HG02852 (cell line): Measurements from ENCODE around the gene FEM1B.

Source experiments
- ATAC-seq: cut with Tn5 transposase; IDR thresholded peaks from one replicate; pipeline ENCODE4 v1.9.1; 2021; ENCODE audit warnings: mild to moderate bottlenecking, moderate library complexity; ENCODE audit not compliant: unreplicated experiment

Gene FEM1B

DNA sequence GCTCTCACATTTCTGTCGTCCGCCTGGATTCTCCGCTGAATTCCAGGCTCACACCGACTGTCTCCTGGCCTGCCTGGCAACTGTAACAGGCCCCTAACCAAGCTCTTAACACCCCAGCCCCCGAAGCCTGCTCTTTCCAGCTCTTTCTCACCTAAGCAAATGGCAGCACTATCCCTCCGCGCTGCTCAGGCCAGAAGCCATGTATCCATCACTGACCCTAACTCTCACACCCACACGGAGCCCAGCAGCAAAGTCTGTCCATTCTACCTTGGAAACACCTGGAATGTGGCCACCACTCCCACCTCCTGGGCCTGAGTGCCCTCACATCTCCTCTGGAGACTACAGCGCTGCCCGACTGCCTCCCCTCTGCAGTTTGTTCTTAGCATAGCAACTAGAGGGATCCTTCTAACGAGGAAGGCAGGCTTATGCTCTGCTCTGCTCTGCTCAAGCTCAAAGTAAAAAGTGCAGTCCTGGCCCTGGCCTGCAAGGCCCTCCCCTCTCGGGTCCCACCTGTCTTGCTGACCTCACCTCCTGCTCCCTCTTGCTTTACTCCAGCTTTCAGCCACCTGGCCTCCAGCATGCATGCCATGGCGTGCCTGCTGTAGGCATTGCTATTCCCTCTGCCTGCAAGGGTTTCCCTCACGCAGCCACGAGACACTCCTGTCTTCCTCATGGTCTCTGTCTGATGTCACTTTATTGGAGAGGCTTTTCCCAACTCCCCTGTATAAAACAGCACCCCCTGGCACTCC lies 27.2 kb downstream of the FEM1B start:
- no peak for ATAC-seq

DNA sequence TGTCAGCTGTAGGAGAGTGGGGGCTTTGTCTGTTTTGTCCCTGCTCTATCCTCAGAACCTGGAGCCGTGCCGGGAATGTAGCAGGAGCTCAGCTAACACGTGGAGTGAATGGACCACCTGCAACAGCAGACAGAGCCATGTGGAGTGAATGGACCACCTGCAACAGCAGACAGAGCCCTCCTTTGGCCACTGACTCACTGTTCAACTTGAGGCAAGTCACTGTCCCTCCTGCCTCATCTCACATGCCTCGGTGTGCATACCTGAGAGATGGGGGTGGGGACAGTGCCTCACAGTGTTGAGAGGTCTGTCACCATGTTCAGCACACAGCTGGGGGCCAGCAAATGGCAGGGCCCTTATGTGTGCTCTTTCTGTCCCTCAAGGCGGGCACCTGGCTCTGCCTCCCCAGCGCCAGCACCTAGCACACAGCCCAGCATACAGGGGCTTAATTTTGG lies 27.9 kb downstream of the FEM1B start:
- ATAC-seq: no peak

DNA sequence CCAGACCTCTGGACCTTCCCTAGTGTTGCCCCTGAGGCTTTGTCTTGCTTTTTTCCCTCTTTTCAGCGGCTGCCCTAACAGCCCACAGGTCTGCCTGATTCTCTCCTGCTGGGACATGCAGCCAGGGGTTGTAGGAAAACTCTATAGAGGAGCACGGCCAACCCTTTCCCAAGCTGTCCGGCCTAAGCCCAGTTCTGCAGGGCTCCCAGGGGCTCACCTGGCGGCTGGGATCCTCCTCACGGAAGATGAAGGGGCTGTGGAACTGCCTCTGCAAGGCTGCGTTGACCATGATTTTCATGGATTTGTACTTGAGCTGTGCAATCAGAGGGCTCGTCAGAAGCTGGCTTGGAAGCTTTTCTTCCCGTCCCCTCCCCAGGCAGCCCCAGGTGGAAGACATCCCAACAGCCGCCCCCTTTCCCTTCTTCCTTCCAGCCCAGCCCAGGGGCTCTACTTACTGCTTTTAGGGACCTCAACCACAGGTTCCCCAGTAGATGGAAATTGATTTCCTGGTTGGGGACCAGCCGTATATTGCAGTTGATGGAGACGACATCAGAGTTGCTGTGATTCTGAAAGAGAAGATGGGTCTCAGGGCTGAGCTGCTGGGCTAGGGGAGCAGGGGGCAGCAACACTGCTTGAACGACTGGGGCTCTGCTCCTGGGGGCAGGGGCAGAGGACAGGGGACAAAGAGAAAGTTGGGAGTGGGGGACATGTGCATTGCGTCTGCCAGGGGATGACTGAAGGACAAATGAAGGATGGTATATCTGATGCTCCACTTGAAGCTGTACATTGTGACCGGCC lies 29.8 kb downstream of the FEM1B start:
- ATAC-seq: no peak

DNA sequence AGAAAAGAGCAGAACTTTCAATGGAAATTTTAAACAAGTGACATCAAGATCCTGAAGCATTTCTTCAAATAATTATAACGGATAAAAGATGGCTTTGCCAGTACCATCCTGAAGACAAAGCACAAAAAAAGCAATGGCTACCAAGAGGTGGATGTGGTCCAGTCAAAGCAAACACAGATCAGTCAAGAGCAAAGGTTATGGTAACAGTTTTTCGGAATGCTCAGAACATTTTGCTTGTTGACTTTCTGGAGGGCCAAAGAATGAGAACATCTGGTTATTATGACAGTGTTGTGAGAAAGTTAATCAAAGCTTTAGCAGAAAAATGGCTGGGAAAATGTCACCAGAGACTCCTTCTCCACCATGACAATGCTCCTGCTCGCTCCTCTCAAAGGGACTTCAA lies 31.5 kb downstream of the FEM1B start:
- ATAC-seq: no peak

DNA sequence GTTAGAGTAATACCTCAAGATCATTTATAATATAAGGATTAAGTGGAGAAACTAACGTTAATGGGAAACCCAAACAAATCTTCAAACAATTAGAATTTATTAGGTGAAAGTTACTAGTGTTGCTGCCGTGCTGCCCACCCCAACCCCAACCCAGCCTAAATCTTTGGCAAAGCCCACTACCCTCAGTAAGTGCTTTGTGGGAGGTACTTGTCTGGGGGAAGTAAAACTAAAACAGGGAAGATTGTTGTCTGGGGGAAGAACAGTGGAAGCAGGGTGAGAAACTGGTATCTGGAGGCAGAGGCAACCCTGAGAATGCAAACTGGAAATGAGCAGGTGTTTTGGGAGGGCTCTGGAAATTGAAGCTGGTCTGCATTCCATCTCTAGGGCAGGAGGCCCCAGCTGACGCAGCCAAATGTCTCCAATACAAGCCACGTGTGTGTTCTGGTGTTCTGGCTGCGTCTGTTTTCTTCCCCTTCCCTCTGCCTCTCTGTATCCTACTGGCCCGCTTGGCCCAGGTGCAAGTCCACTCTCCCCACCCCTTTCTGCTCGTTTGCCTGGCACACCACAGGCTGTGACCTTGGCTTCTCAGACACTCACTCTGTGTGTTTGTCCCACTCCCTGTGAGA lies 32.7 kb downstream of the FEM1B start:
- no peak for ATAC-seq

DNA sequence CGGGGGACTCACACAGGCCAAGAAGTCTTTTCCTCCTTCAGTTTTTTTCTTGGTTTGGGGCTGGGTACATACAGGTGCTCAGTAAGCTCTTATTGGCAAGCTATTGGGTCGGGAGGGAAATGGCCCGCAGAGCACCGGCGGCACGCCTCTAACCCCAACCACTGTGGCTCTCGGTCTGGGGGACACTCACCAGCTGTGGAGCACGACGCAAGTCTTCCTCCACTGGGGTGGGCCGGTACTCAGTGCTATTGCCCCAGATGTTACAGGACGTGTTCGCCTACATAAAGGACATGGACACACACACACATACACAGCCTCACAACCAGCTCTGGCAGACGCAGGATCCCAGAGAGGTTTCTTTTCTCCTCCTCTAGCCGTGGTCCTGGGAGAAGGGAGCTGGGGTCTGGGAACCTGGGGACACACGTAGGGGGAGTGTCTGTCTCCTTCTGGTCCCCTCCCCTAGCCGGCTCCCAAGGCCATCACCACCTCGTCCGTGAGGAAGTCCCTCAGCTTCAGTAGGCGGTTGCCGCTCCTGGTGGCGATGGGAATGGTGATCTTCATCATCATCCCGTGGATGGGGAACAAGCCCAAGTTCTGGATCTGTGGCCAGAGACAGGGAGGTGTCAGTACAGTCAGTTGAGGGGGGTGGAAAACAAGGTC lies 33.4 kb downstream of the FEM1B start:
- no peak for ATAC-seq

DNA sequence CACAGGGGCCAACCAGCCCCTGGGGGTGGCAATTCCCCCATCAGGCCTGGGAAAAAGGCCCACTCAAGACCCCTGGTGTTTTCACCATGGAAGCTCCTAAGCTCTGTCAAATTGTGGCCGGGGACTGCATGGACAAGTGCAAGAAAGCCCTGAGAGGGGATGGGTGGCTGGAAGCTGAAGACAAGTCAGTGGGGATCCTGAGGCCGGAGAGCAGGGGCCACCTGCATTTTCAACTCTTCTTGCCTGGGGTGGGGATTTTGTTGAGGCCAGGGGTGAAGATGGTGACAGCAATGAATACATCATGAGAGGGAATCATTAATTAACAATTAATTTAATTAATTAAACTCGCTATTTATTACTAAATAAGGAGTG lies 33.9 kb downstream of the FEM1B start:
- ATAC-seq: no peak

DNA sequence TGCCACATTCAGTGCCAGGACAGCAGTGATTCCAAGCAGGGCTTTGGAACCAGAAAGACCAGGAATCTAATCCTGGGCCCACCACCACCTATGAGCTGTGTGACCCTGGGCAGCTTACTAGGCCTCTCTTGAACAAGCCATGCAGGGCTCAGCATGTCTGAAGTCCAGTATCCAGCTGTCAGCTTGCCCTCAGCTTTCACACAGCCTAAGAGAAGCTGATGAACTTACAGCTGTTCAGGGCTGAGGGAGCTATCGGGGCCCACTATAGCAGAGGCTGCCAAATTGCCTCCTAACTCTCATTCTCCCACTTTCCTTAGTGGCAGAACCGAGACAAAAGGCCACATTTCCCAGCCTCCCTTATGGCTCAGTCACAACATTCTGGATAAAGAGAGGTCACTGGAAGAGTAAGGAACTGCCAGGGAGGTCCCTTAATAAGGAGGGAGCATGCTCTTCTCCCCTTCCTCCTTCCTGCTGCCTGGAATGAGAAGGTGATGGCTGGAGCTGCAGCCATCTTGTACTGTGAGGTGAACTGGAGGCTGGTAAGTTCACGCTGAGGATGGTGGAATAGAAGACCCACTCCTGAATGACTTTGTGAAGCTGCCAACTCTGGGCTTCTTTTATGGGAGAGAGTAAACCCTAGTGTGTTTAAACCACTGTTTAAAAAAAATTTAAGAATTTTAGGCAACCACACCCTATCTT lies 34.5 kb downstream of the FEM1B start:
- ATAC-seq: no peak

DNA sequence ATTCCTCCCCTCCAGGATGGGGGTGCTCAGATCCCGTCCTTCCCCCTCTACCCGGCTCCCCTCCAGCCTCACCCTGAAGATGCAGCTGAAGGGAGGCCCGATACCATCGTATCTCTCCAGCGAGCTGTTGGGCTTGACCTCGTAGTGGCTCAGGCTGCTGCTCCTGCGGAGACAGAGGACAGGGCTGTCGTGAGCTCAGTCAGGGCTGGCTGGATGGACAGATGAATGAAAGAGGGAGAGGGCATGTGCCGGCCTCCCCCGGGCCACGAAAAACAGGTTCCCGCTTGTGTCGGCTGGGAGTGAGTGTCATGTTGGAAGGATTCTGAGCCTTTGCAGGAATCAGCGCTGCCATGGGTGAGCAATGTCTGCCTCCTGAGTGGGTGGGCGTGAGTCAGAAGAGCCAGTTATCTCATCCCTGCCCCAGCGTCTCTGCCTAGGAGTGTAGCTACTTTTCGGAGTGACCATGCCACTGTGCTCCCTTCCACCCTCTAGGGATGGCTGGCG lies 35.2 kb downstream of the FEM1B start:
- no peak for ATAC-seq

DNA sequence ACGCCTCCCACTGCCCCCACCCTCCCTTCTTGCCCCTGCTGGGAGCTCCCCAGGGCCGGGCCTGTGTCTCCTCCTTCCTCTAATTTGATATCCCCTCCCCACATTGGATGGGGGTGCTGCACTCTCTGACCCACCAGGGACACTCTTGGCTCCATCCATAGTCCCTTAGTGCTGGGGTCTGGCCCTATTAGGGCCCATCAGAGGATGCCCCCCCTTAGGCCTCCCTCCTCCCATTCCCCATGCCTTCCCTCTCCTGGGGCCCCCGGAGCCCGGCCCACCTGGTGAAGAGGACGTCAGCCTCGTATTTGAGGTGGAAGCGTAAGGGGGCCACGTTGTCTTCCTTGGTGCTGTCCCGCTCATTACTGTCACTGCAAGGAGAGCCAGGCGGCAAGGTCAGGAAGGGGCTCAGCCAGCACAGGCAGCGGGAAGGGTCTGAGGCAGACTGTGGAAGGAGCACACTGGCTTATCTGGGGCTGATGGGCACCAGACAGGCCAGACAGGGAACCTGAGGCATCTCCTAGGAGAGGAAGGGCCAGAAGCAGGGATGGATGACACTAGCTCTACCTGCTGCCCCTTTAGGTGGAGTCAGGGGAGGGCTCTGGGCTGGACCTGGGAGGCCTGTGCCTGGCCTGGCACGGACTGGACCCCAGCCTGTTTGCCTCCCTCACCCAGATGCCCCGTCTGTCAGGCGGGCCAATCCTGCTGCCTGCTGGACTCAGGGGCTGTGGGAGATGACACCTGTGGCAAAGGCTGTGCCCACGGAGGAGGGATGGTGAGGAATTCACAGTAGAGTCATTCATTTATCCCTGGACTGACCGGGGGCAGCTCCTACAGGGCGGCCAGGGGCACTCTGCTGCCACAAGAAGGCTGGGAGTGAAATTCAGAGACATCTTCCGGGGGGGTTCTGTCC lies 36.2 kb downstream of the FEM1B start:
- no peak for ATAC-seq

DNA sequence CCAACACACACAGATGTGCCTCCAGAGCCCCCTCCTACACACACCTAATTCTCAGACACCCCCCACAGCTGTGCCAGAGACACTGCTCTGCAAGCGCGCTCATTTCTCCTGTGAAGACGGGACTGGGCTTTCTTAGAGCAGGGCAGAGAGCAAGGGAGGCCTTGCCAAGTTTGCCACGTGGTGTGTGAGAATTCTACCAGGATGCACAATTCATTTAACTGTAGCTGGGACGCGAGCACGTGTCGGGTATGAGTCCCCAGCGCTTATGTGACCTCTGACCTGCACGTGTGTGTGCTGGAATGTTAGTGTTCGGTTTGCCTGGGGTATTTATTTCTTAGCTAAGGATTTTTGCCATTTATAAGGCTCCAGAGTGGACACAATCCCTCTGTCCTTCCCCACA lies 37.0 kb downstream of the FEM1B start:
- no peak for ATAC-seq

DNA sequence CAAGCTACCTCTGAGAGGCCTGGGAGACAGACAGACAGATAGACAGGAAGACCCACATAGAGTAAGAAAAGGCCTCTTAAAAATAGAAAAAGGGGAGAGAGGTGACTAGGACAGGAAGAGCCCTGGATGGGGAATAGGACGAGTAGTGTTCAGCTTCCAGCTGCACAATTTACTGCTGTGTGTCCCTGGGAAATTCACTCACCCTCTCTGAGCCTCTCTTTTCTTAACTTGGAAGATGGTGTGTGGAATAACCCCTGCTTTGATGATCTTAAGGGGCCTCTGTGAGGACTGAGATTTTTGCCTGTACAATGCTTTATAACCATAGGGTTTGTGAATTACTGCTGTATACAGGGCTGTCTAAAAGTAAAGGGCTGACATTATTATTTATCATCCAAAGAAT lies 37.5 kb downstream of the FEM1B start:
- no peak for ATAC-seq

DNA sequence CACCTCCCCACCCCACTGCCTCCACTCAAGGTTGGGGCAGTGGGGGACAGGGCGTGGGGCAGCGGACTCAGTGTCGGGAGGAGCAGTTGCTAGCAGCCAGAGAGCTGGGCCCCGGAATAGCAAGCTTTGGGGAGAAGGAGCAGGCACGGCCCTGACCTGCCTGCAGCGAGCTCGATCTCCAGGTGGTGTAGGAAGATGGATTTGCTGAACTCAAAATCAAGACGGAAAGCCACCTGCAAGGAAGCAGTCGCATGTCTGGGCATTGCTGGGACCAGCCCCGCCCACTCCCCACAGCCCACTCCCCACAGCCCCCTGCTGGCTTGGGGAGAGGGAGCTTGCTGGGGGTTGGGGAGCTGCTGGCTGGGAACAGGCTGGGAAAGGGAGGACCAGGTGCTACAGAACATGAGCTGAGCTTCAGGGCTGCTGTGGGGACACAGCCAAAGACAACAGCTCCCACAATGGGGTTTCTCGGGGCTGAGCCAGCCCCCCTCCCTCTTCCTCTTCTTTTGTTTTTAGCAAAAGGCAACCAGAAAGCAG lies 38.0 kb downstream of the FEM1B start:
- ATAC-seq: no peak

DNA sequence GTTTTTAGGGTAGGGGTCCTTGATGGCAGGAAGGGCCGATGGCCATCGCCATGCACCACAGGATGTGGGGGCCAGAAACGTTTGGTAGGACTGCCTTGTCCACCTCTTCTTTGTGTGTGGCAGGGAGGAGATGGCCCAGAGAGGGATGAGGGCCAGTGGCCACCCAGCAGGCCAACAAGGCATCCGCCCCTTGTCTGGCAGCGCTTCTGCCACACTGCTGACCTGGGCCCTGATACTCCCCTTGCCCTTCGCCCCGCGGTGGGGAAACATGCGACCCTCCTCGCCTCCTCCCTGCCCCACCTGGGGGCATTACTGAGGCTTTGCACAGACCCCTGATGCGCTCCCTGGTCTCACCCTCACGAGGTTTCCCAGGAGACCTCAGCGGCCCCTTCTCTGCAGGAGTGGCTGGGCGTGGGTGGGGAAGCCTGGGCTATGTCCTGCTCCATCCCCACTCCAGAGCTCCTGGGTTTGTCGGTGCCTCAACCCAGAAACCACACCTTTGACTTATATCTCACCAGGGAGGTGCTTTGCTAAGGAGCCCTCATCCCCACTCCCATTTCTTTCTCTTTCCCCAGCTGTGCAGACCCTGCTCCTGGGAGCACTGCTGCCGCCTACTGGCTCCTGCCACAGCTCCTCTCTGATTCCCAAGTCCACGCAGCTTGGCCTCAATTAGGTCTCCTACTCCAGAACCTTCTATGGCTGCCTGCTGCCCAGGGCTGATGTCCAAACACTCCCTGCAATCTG lies 38.7 kb downstream of the FEM1B start:
- ATAC-seq: no peak

DNA sequence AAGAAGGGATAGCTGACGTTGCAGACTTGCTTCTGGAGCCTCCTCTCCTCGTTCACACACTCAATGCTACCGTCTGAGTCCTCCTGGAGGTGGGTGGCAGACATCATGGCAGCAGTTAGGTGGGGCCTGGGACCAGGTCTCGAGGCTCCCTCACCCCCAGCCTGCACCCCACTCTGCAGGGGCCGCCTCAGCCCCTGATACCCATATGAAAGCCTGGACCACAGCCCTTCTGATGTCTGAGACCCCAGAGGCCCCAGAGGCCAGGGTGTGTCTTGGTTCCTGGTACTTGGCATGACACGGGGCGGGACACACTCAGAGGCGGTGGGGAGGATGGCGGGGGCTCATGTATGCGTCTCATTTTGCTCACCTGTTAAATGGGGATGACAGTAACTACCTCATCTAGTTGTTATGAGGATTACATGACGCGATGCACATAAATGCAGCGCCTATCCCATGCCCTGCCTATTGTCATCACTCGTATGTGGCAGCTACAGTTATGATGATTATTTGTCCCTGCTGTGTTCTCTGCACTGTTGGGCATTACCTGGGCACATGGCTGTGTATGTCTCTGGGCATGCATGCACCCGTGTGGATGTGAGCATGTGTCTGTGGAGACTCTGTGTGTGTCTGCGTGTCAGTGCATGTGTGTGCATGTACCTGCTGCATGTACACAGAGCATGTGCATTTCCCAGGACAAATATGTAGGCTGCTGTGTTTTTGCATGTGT lies 39.9 kb downstream of the FEM1B start:
- no peak for ATAC-seq

DNA sequence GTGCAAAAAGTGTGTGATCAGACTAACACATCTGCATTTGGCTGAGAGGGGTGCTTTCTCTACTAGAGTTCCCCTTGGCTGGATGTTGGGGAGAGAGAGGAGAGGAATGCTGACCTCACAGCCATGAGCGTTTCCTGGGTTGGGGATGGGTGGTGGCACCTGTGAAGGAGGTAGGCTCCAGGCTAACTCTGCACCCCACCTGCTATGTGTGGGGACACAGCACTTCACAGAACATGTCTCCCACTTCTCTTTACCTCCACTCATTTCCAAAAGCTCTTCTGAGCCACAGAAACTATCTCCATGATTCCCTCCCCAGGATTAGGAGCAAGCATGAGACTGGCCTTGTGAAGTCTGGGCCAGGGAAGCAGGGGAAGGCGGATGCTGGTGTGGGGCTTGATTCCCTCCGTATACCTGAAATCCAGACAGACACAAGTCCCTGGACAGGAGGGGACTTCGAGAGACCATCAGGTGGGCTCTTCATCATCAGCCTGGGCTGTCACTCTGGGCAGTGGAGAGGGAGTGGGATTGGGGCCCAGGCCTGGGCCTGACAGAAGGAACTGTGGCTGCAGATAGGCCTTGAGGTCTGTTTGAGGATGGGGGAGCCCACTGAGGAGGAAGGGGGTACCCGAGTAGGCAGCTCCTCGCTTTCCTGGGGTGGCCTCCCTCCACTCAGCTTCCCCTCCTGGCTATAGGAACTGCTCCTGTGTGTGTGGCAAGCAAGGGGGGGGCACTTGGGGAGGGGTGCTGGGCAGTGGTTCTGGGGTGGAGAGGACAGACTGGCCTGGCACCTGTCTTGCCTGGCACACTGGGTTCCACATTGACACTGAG lies 40.7 kb downstream of the FEM1B start:
- ATAC-seq: no peak
